DND-41 (cell line): Measurements from ENCODE around the gene ESR1.

ENCODE experiments used
- EZH2 ChIP-seq: IDR thresholded peaks from 3 replicates; pipeline ENCODE4 v1.6.1; 2012; ENCODE audit warnings: borderline replicate concordance, low read depth, mild to moderate bottlenecking, moderate library complexity, low read length, inconsistent platforms; ENCODE audit not compliant: severe bottlenecking
- TF ChIP-seq, protein P1 (sequence below): IDR thresholded peaks from 2 replicates; pipeline ENCODE4 v1.5.1; 2012; ENCODE audit warnings: borderline replicate concordance, low read length, moderate library complexity, mild to moderate bottlenecking; ENCODE audit not compliant: poor library complexity, severe bottlenecking; ENCODE audit errors: extremely low read depth

GRCh38 chr6:151807513-151808370 lies at the start of gene ESR1:
- TF ChIP-seq, protein P1, sequence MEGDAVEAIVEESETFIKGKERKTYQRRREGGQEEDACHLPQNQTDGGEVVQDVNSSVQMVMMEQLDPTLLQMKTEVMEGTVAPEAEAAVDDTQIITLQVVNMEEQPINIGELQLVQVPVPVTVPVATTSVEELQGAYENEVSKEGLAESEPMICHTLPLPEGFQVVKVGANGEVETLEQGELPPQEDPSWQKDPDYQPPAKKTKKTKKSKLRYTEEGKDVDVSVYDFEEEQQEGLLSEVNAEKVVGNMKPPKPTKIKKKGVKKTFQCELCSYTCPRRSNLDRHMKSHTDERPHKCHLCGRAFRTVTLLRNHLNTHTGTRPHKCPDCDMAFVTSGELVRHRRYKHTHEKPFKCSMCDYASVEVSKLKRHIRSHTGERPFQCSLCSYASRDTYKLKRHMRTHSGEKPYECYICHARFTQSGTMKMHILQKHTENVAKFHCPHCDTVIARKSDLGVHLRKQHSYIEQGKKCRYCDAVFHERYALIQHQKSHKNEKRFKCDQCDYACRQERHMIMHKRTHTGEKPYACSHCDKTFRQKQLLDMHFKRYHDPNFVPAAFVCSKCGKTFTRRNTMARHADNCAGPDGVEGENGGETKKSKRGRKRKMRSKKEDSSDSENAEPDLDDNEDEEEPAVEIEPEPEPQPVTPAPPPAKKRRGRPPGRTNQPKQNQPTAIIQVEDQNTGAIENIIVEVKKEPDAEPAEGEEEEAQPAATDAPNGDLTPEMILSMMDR, result no peak
- no peak for TF ChIP-seq EZH2
